ENCODE measurements around the gene PPOX. TPM values are rescaled to one million over a fixed set of nuclear protein-coding genes. Genes with fewer than 3 reads are reported as not detected.

Gene PPOX

Small RNA genes lying within 50 kb of the gene (small RNA-seq; reads per million reads assigned to genes)
- not detected for gene RF01225 (ENCODE audit: low read depth)
